ENCODE results near the gene NXPH1. TPM values are rescaled to one million over a fixed set of nuclear protein-coding genes. Genes with fewer than 3 reads are reported as not detected.

Gene NXPH1
- total RNA-seq, 3 donors from 2014 or later (not counting 1 experiment from before 2014, with no cell fraction given): not detected

DNA sequence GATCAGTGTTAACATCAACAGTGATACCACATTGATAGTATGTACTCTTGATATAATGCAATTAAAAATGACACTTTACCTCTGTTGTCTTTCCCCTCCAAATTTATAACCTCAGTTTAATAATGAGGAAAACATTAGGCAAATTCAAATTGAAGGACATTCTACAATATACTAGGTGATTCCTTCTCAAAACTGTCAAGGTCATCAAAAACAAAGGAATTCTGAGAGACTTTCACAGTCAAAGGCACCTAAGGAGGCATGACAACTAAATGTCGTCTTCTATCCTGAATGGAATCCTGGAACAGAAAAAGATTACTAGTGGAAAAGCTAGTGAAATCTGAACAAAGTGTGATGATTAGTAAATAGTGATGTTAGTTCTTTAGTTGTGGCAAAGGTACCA lies 22.3 kb upstream of the NXPH1 start:
- no peaks in the 10 kb centered on the region for H3K9me3 Mint-ChIP-seq
- no peaks in the 10 kb centered on the region for H3K9me3 ChIP-seq (ENCODE audit: control insufficient read depth, insufficient read depth, low read length)
- 94% methylated on average over 1 of the region's 1 CpG for WGBS (ENCODE audit: insufficient coverage)
- no peaks in the 10 kb centered on the region for H3K27me3 ChIP-seq (ENCODE audit: control insufficient read depth, insufficient read depth, low read length)
- H3K4me3 Mint-ChIP-seq: no peak overlapping the region
- no peaks in the 10 kb centered on the region for H3K36me3 Mint-ChIP-seq
- H3K4me3 ChIP-seq (ENCODE audit: low read length): no peak overlapping the region
- intact Hi-C loops (cut with micrococcal nuclease): no loop called here
- H3K36me3 ChIP-seq (ENCODE audit: control insufficient read depth, insufficient read depth, low read length): no peaks in the 10 kb centered on the region
- H3K4me1 Mint-ChIP-seq: no peaks in the 10 kb centered on the region
- no peaks in the 10 kb centered on the region for H3K4me1 ChIP-seq (ENCODE audit: control insufficient read depth, insufficient read depth, low read length)
- DNase-seq (no peak), ATAC-seq (no peak)
- no peak for TF ChIP-seq CTCF (IDR thresholded peaks at IDR 0.05)
- peaks cover 9 to 20% of the 10 kb centered on the region in 2 donors for H3K27me3 Mint-ChIP-seq (ENCODE audit: low read depth in 2 of 2)
- H3K27ac Mint-ChIP-seq: no peak overlapping the region
- H3K27ac ChIP-seq (ENCODE audit: low read length): no peak overlapping the region

GRCh38 chr7:8413600-8413999 lies 19.8 kb upstream of the NXPH1 start:
- no peaks in the 10 kb centered on the region for H3K36me3 ChIP-seq (ENCODE audit: control insufficient read depth, insufficient read depth, low read length)
- H3K4me3 ChIP-seq (ENCODE audit: low read length): no peak overlapping the region
- no peak for DNase-seq
- Mint-ChIP-seq H3K4me3 (no peak overlapping the region), H3K27me3 (ENCODE audit: low read depth in 2 of 2) (peaks cover 13 to 15% of the 10 kb centered on the region in 2 donors), H3K27ac (no peak overlapping the region), H3K9me3 (no peaks in the 10 kb centered on the region), H3K4me1 (no peaks in the 10 kb centered on the region), H3K36me3 (no peaks in the 10 kb centered on the region)
- H3K27ac ChIP-seq (ENCODE audit: low read length): no peak overlapping the region
- no peaks in the 10 kb centered on the region for H3K27me3 ChIP-seq (ENCODE audit: control insufficient read depth, insufficient read depth, low read length)
- H3K9me3 ChIP-seq (ENCODE audit: control insufficient read depth, insufficient read depth, low read length): no peaks in the 10 kb centered on the region
- ATAC-seq: no peak
- 86% methylated on average over 2 of the region's 4 CpGs for WGBS (ENCODE audit: insufficient coverage)
- TF ChIP-seq CTCF (IDR thresholded peaks at IDR 0.05): no peak
- no peaks in the 10 kb centered on the region for H3K4me1 ChIP-seq (ENCODE audit: control insufficient read depth, insufficient read depth, low read length)
- intact Hi-C loops (cut with micrococcal nuclease): no loop called here

- H3K27ac Mint-ChIP-seq: no peak overlapping the region
- no peaks in the 10 kb centered on the region for H3K9me3 ChIP-seq (ENCODE audit: control insufficient read depth, insufficient read depth, low read length)
- H3K27ac ChIP-seq (ENCODE audit: low read length): no peak overlapping the region
- H3K9me3 Mint-ChIP-seq: no peaks in the 10 kb centered on the region
- H3K36me3 Mint-ChIP-seq: no peaks in the 10 kb centered on the region
- H3K4me3 ChIP-seq (ENCODE audit: low read length): no peak overlapping the region
- H3K36me3 ChIP-seq (ENCODE audit: control insufficient read depth, insufficient read depth, low read length): no peaks in the 10 kb centered on the region
- no peak overlapping the region for H3K4me3 Mint-ChIP-seq
- intact Hi-C loops (cut with micrococcal nuclease): no loop called here
- peak in 1 of 2 donors; percentile 78 for DNase-seq
- H3K27me3 Mint-ChIP-seq (ENCODE audit: low read depth in 2 of 2): peaks cover 0 to 3% of the 10 kb centered on the region in 2 donors
- peaks cover 2% of the 10 kb centered on the region for H3K27me3 ChIP-seq (ENCODE audit: control insufficient read depth, insufficient read depth, low read length)
- peak; percentile 73 for TF ChIP-seq CTCF (IDR thresholded peaks at IDR 0.05)
- no CpG with 5 or more reads among the region's 1 CpG for WGBS (ENCODE audit: insufficient coverage)
- H3K4me1 ChIP-seq (ENCODE audit: control insufficient read depth, insufficient read depth, low read length): no peaks in the 10 kb centered on the region
- H3K4me1 Mint-ChIP-seq: no peaks in the 10 kb centered on the region
- ATAC-seq: peak in 1 of 3 donors; percentile 73
These were observed 14.7 kb upstream of the NXPH1 start for GRCh38 chr7:8418629-8419245.

- no CpG with 5 or more reads among the region's 1 CpG for WGBS (ENCODE audit: insufficient coverage)
- no peak for DNase-seq
- Mint-ChIP-seq H3K4me3 (no peak overlapping the region), H3K27ac (no peak overlapping the region), H3K9me3 (no peaks in the 10 kb centered on the region), H3K4me1 (no peaks in the 10 kb centered on the region), H3K36me3 (no peaks in the 10 kb centered on the region), H3K27me3 (ENCODE audit: low read depth in 2 of 2) (peaks cover 0 to 3% of the 10 kb centered on the region in 2 donors)
- Histone ChIP-seq H3K4me3 (ENCODE audit: low read length) (no peak overlapping the region), H3K27me3 (ENCODE audit: control insufficient read depth, insufficient read depth, low read length) (peaks cover 2% of the 10 kb centered on the region), H3K36me3 (ENCODE audit: control insufficient read depth, insufficient read depth, low read length) (no peaks in the 10 kb centered on the region), H3K9me3 (ENCODE audit: control insufficient read depth, insufficient read depth, low read length) (no peaks in the 10 kb centered on the region), H3K27ac (ENCODE audit: low read length) (no peak overlapping the region), H3K4me1 (ENCODE audit: control insufficient read depth, insufficient read depth, low read length) (no peaks in the 10 kb centered on the region)
- intact Hi-C loops (cut with micrococcal nuclease): no loop called here
- TF ChIP-seq CTCF (IDR thresholded peaks at IDR 0.05): no peak
- ATAC-seq: no peak
These were observed 11.2 kb upstream of the NXPH1 start for GRCh38 chr7:8422177-8422576.

Data from natural killer cell (primary cell).